ENCODE data around the gene PACRG.

The PACRG gene

DNA sequence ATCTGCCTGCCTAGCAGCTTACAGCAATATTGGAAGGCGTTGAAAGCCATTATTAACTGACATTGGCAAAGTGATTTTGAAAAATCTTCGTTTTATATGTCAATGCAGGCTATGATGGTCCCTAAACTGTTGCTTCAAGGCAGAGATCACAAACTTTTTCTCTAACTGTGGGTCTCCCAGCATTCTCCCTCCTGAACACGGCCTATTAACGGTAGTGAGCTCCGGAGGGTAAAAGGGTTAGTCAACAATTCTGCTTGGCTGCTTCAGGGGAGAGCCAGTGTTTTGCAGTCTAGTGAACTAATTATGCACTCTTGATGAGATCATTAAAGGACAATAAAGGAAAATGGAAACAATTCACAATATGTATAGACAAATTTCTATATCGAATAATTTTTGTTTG lies 424.9 kb downstream of the PACRG start:
- TF ChIP-seq EP300 (IDR thresholded peaks at IDR 0.05; ENCODE audit: borderline replicate concordance) (no peak), RAD21 (IDR thresholded peaks at IDR 0.05; ENCODE audit: low read depth) (no peak), TCF12 (IDR thresholded peaks at IDR 0.05; ENCODE audit: low read depth) (no peak), ZBTB7A (IDR thresholded peaks at IDR 0.05; ENCODE audit: low read depth) (no peak), YY1 (IDR thresholded peaks at IDR 0.05; ENCODE audit: low read depth) (no peak), TAF1 (IDR thresholded peaks at IDR 0.05; ENCODE audit: low read depth) (no peak), NFIC (IDR thresholded peaks at IDR 0.05) (no peak), CEBPB (IDR thresholded peaks at IDR 0.05) (no peak)
- TF ChIP-seq, protein P1, sequence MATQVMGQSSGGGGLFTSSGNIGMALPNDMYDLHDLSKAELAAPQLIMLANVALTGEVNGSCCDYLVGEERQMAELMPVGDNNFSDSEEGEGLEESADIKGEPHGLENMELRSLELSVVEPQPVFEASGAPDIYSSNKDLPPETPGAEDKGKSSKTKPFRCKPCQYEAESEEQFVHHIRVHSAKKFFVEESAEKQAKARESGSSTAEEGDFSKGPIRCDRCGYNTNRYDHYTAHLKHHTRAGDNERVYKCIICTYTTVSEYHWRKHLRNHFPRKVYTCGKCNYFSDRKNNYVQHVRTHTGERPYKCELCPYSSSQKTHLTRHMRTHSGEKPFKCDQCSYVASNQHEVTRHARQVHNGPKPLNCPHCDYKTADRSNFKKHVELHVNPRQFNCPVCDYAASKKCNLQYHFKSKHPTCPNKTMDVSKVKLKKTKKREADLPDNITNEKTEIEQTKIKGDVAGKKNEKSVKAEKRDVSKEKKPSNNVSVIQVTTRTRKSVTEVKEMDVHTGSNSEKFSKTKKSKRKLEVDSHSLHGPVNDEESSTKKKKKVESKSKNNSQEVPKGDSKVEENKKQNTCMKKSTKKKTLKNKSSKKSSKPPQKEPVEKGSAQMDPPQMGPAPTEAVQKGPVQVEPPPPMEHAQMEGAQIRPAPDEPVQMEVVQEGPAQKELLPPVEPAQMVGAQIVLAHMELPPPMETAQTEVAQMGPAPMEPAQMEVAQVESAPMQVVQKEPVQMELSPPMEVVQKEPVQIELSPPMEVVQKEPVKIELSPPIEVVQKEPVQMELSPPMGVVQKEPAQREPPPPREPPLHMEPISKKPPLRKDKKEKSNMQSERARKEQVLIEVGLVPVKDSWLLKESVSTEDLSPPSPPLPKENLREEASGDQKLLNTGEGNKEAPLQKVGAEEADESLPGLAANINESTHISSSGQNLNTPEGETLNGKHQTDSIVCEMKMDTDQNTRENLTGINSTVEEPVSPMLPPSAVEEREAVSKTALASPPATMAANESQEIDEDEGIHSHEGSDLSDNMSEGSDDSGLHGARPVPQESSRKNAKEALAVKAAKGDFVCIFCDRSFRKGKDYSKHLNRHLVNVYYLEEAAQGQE (IDR thresholded peaks at IDR 0.05; ENCODE audit: low read depth) = no peak

DNA sequence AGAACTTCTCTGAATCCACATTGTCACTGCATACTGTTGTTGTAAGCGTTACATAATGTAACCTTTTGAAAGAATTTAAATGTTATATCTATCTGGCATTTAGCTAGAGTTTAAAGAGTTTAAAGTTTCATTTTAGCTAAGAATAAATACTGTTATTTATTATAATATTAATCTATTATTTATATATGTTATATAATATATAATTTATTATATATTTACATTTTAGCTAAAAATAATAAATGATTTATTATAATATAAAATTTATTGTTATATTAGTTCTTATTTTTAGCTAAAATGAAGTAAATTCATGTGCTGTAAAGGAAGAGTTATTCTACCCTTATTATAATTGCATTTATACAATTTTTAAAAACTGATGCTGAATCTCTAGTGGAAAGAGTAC lies 431.3 kb downstream of the PACRG start:
- TF ChIP-seq, protein P2, sequence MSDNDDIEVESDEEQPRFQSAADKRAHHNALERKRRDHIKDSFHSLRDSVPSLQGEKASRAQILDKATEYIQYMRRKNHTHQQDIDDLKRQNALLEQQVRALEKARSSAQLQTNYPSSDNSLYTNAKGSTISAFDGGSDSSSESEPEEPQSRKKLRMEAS (IDR thresholded peaks at IDR 0.05) = no peak
- TF ChIP-seq TCF12 (IDR thresholded peaks at IDR 0.05; ENCODE audit: low read depth) (no peak), FOXM1 (IDR thresholded peaks at IDR 0.05; ENCODE audit: borderline replicate concordance, low read depth) (no peak), RAD21 (IDR thresholded peaks at IDR 0.05; ENCODE audit: low read depth) (no peak), NFIC (IDR thresholded peaks at IDR 0.05) (no peak), ZBTB7A (IDR thresholded peaks at IDR 0.05; ENCODE audit: low read depth) (no peak)

DNA sequence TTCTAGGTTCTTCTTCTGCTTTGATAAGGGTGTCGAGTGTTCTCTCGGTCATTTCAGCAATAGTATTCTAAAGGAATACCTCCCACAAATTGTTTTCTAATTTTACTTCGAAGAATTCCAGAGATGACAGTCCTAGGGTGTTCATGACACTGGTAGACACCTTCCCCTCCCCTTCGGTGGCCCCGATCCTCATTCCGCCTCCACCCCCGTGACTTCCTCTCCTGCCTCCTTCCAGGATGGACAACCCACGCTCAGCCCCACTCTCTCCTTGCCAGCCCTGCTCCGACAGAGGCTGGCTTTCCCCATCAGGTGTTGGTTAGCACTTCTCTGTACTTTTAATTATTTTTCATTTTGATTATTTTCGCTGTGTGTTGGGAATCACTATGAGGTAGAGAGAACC lies 431.9 kb downstream of the PACRG start:
- TF ChIP-seq, protein P2 (IDR thresholded peaks at IDR 0.05) = no peak
- TF ChIP-seq NFIC (IDR thresholded peaks at IDR 0.05) = no peak
- TF ChIP-seq TCF12 (IDR thresholded peaks at IDR 0.05; ENCODE audit: low read depth) = no peak
- TF ChIP-seq, protein P3, sequence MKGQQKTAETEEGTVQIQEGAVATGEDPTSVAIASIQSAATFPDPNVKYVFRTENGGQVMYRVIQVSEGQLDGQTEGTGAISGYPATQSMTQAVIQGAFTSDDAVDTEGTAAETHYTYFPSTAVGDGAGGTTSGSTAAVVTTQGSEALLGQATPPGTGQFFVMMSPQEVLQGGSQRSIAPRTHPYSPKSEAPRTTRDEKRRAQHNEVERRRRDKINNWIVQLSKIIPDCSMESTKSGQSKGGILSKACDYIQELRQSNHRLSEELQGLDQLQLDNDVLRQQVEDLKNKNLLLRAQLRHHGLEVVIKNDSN (IDR thresholded peaks at IDR 0.05) = no peak
- no peak for TF ChIP-seq CREB1 (IDR thresholded peaks at IDR 0.05; ENCODE audit: low read depth)
- TF ChIP-seq YY1 (IDR thresholded peaks at IDR 0.05; ENCODE audit: low read depth) = no peak
- no peak for TF ChIP-seq EGR1 (IDR thresholded peaks at IDR 0.05)
- no peak for TF ChIP-seq TAF1 (IDR thresholded peaks at IDR 0.05; ENCODE audit: low read depth)

DNA sequence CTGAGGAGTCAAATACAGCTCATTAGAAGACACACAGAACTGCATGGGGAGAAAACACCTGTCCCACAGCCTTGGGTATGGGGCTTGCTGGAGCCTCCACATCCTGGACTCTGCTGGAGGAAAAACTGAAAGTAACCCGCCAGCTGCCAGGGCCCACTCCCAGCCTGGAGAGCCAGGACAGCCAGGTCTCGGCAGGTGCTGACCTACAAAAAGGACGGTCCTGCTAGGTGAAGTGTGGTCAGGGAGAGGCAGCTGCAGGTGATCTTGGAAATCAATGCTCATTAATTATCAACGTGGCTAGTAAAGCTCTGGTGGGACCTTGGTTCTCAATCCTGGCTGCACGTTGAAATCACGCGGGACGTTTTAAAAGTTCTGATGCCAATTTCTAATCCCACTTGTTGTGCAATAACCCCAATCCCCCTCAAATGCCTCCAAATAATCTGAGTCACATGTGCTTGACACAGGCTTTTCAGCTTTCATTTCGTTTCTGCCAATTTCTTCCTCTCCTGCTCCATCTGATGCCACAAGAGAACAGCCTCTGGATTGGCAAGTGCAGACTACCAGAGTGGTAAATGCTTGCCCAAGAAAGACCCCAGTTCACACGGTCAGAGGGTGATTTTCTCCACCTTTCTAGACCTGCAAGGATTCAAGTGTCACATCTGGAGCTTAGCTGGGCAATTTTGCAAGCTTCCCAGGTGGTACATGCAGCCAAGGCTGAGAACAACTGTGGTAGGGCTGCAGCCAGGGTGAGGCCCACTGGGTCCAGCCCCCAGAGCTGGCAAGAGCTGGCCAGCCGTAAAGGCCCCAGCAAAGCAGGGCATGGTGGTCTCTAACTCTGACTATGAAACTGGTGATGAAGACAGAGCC lies 434.5 kb downstream of the PACRG start:
- TF ChIP-seq TAF1 (IDR thresholded peaks at IDR 0.05; ENCODE audit: low read depth) (no peak), ZBTB7A (IDR thresholded peaks at IDR 0.05; ENCODE audit: low read depth) (no peak), RAD21 (IDR thresholded peaks at IDR 0.05; ENCODE audit: low read depth) (no peak), TEAD4 (IDR thresholded peaks at IDR 0.05) (no peak), NFIC (IDR thresholded peaks at IDR 0.05) (no peak)
- TF ChIP-seq, protein P1 (IDR thresholded peaks at IDR 0.05; ENCODE audit: low read depth) = no peak

DNA sequence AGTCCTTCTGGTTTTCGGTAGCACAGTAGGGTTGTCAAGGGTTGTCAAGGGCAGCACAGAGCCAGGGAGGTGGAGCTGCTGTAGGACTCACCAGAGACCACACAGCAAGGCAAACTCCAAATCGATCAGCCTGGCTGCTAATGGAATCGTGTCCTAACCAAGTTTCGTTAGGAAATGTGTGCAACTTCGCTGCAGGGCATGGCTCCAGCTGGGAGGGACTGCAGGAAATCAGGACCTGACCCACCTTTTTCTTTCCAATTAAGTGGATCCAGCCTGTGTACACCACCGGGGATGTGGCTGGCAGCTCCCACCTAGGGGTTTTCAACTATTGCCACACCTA lies 435.1 kb downstream of the PACRG start:
- no peak for TF ChIP-seq YY1 (IDR thresholded peaks at IDR 0.05; ENCODE audit: low read depth)
- no peak for TF ChIP-seq TEAD4 (IDR thresholded peaks at IDR 0.05)
- TF ChIP-seq FOXM1 (IDR thresholded peaks at IDR 0.05; ENCODE audit: borderline replicate concordance, low read depth) = no peak
- TF ChIP-seq, protein P1 (IDR thresholded peaks at IDR 0.05; ENCODE audit: low read depth) = no peak
- no peak for TF ChIP-seq CEBPB (IDR thresholded peaks at IDR 0.05)
- TF ChIP-seq NFIC (IDR thresholded peaks at IDR 0.05) = no peak
- TF ChIP-seq RAD21 (IDR thresholded peaks at IDR 0.05; ENCODE audit: low read depth) = no peak
- no peak for TF ChIP-seq ZBTB7A (IDR thresholded peaks at IDR 0.05; ENCODE audit: low read depth)
- no peak for TF ChIP-seq CREB1 (IDR thresholded peaks at IDR 0.05; ENCODE audit: low read depth)
- TF ChIP-seq, protein P2 (IDR thresholded peaks at IDR 0.05) = no peak
- TF ChIP-seq EP300 (IDR thresholded peaks at IDR 0.05; ENCODE audit: borderline replicate concordance) = no peak
- TF ChIP-seq, protein P3 (IDR thresholded peaks at IDR 0.05) = no peak
- TF ChIP-seq TAF1 (IDR thresholded peaks at IDR 0.05; ENCODE audit: low read depth) = no peak
- no peak for TF ChIP-seq TCF12 (IDR thresholded peaks at IDR 0.05; ENCODE audit: low read depth)
- no peak for TF ChIP-seq EGR1 (IDR thresholded peaks at IDR 0.05)

Data from Ishikawa (cell line).